PFSK-1 (cell line): ENCODE measurements around the gene PHC2.

Experiments
- POLR2AphosphoS5 ChIP-seq: IDR thresholded peaks from 2 replicates; pipeline ENCODE4 v1.6.1; 2012; ENCODE audit warnings: low read depth, mild to moderate bottlenecking, control low read depth, low read length, moderate library complexity
- REST ChIP-seq, 2 experiments: IDR thresholded peaks; 2 replicates each; pipeline versions ENCODE4 v1.6.1 to v1.8.0; 2011 to 2012; ENCODE audit warnings: low read depth in 2 of 2, low read length in 2 of 2, control low read depth in 1 of 2, inconsistent platforms in 1 of 2, mild to moderate bottlenecking in 1 of 2, moderate library complexity in 1 of 2; ENCODE audit not compliant: insufficient read depth in 1 of 2
- SIN3A ChIP-seq: IDR thresholded peaks from 2 replicates; pipeline ENCODE4 v1.6.1; 2012; ENCODE audit warnings: mild to moderate bottlenecking, low read length, moderate library complexity, borderline replicate concordance; ENCODE audit not compliant: insufficient read depth
- TAF1 ChIP-seq: IDR thresholded peaks from 2 replicates; pipeline ENCODE4 v1.6.1; 2012; ENCODE audit warnings: low read length, control low read depth, borderline replicate concordance; ENCODE audit not compliant: insufficient read depth

GRCh38 chr1:33319949-33320618 is 110.8 kb downstream of the PHC2 start:
- TF ChIP-seq POLR2AphosphoS5 = no peak
- TF ChIP-seq TAF1 = no peak
- TF ChIP-seq REST (IDR thresholded peaks at IDR 0.05; ENCODE audit: insufficient read depth in 1 of 2, low read depth in 2 of 2, low read length in 2 of 2) = no peak
- no peak for TF ChIP-seq SIN3A
